Measurements from ENCODE around the gene GRIN3B.
A peak's percentile ranks its signal among the peaks of the same experiment; 100 is the strongest.

Gene GRIN3B

GRCh38 chr19:974564-975257, 25.5 kb upstream of the GRIN3B start:
- in situ Hi-C loops (cut with HindIII; ENCODE audit: low sequenced_read_pairs): no loop called here
- no peak overlapping the region for H3K4me3 ChIP-seq (ENCODE audit: low read depth, low read length)
- no peak for TF ChIP-seq CTCF (IDR thresholded peaks at IDR 0.05; ENCODE audit: low read depth, low read length, missing control alignments)
- no peak for DNase-seq (ENCODE audit: low read depth)

- TF ChIP-seq CTCF (IDR thresholded peaks at IDR 0.05; ENCODE audit: low read depth, low read length, missing control alignments): no peak
- H3K4me3 ChIP-seq (ENCODE audit: low read depth, low read length): no peak overlapping the region
- in situ Hi-C loops (cut with HindIII; ENCODE audit: low sequenced_read_pairs): no loop called here
- DNase-seq (ENCODE audit: low read depth): no peak
Observed at GRCh38 chr19:976476-976875, 23.7 kb upstream of the GRIN3B start.

- no peak for DNase-seq (ENCODE audit: low read depth)
- no peak overlapping the region for H3K4me3 ChIP-seq (ENCODE audit: low read depth, low read length)
- no peak for TF ChIP-seq CTCF (IDR thresholded peaks at IDR 0.05; ENCODE audit: low read depth, low read length, missing control alignments)
- in situ Hi-C loops (cut with HindIII; ENCODE audit: low sequenced_read_pairs): no loop called here
Observed at GRCh38 chr19:977058-977464, 23.2 kb upstream of the GRIN3B start.

- no peak overlapping the region for H3K4me3 ChIP-seq (ENCODE audit: low read depth, low read length)
- in situ Hi-C loops (cut with HindIII; ENCODE audit: low sequenced_read_pairs): no loop called here
- TF ChIP-seq CTCF (IDR thresholded peaks at IDR 0.05; ENCODE audit: low read depth, low read length, missing control alignments): no peak
- DNase-seq (ENCODE audit: low read depth): no peak
Observed at GRCh38 chr19:979318-979741, 20.9 kb upstream of the GRIN3B start.

GRCh38 chr19:980133-980998, 19.9 kb upstream of the GRIN3B start:
- no peak for DNase-seq (ENCODE audit: low read depth)
- no peak for TF ChIP-seq CTCF (IDR thresholded peaks at IDR 0.05; ENCODE audit: low read depth, low read length, missing control alignments)
- no peak overlapping the region for H3K4me3 ChIP-seq (ENCODE audit: low read depth, low read length)
- in situ Hi-C loops (cut with HindIII; ENCODE audit: low sequenced_read_pairs): no loop called here

GRCh38 chr19:982567-983170, 17.6 kb upstream of the GRIN3B start:
- in situ Hi-C loops (cut with HindIII; ENCODE audit: low sequenced_read_pairs): no loop called here
- peak overlapping the region; percentile 28 for H3K4me3 ChIP-seq (ENCODE audit: low read depth, low read length)
- peak; percentile 56 for TF ChIP-seq CTCF (IDR thresholded peaks at IDR 0.05; ENCODE audit: low read depth, low read length, missing control alignments)
- DNase-seq (ENCODE audit: low read depth): no peak

Data from astrocyte of the cerebellum (primary cell).